Dendritic cell treated with granulocyte-macrophage colony-stimulating factor and Interleukin-4, amounts not matched to agents 40 ng/mL and 50 ng/mL, for 4 days (primary cell): ENCODE measurements around the gene SEPTIN12.
"Not testable (repeated sequence)": the region's sequence is repeated elsewhere in the genome, so short reads cannot be mapped to it uniquely, and the experiment has no call there.

Source experiments
- H3K27ac Mint-ChIP-seq: one replicate; pipeline ENCODE4 v1.8.0; 2022; ENCODE audit warnings: mild to moderate bottlenecking, mixed read lengths
- H3K27me3 Mint-ChIP-seq: one replicate; pipeline ENCODE4 v1.8.0; 2022; ENCODE audit warnings: mild to moderate bottlenecking, mixed read lengths
- H3K36me3 Mint-ChIP-seq: one replicate; pipeline ENCODE4 v1.8.0; 2022; ENCODE audit warnings: low read depth, mixed read lengths
- H3K4me1 Mint-ChIP-seq: one replicate; pipeline ENCODE4 v1.8.0; 2022; ENCODE audit warnings: low read depth, mixed read lengths
- H3K4me3 Mint-ChIP-seq: one replicate; pipeline ENCODE4 v1.8.0; 2022; ENCODE audit warnings: mild to moderate bottlenecking, moderate library complexity, mixed read lengths
- H3K9me3 Mint-ChIP-seq: one replicate; pipeline ENCODE4 v1.8.0; 2022; ENCODE audit warnings: mixed read lengths
- intact Hi-C: fragments of 100-400 bp; cut with micrococcal nuclease; formaldehyde crosslinking; loops from one replicate; pipeline ENCODE4 v1.15.0; 2022

Gene SEPTIN12

DNA sequence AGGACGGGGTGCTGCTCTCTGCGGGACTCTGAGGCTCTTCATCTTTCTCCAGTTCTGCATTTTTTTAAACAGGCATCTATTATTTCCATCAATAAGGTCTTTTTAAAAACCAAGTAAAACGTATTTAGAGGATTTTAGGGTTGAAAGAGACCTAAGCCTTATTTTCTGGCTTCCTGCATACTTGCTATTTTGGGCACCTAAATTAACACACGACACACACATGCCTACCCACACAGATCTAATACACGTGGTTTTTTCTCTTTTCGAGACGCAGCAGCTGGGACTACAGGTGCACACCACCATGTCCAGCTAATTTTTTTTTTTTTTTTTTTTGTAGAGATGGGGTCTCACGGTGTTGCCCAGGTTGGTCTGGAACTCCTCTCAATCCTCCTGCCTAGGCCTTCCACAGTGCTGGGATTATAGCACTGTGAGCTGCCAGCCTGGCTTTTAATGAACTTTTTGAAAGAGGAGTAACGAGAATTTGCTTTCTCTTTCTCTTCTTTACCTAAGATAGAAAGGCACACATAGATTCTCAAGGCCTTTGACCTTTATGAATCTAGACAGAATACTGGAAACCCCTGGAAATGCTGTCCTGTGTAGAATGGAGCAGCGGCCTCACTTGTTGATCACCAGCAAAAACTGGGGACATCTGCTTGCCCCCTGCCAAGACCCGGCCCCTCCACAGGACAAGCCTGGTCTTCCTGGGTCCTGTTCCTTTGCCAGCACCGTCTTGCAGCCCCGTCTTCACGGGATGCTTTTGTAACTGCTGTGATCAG is 40.1 kb downstream of the SEPTIN12 start:
- Mint-ChIP-seq H3K36me3 (peaks cover 54% of the 10 kb centered on the region), H3K27me3 (peaks cover 18% of the 10 kb centered on the region), H3K27ac (no peak overlapping the region), H3K4me1 (peaks cover 7% of the 10 kb centered on the region), H3K9me3 (no peaks in the 10 kb centered on the region), H3K4me3 (no peak overlapping the region)
- intact Hi-C loops, result no loop called here

- peaks cover 44% of the 10 kb centered on the region for H3K36me3 Mint-ChIP-seq
- H3K27ac Mint-ChIP-seq, result no peak overlapping the region
- H3K27me3 Mint-ChIP-seq, result peaks cover 27% of the 10 kb centered on the region
- intact Hi-C loops, result no loop called here
- H3K4me3 Mint-ChIP-seq, result no peak overlapping the region
- H3K4me1 Mint-ChIP-seq, result peaks cover 13% of the 10 kb centered on the region
- H3K9me3 Mint-ChIP-seq, result no peaks in the 10 kb centered on the region
Observed at GRCh38 chr16:4746991-4747574, 41.1 kb downstream of the SEPTIN12 start.

GRCh38 chr16:4746215-4746614 is 41.9 kb downstream of the SEPTIN12 start:
- H3K4me3 Mint-ChIP-seq, result no peak overlapping the region
- H3K9me3 Mint-ChIP-seq, result no peaks in the 10 kb centered on the region
- peaks cover 28% of the 10 kb centered on the region for H3K27me3 Mint-ChIP-seq
- no peak overlapping the region for H3K27ac Mint-ChIP-seq
- intact Hi-C loops, result no loop called here
- peaks cover 35% of the 10 kb centered on the region for H3K36me3 Mint-ChIP-seq
- H3K4me1 Mint-ChIP-seq, result peaks cover 13% of the 10 kb centered on the region

- Mint-ChIP-seq H3K27ac (no peak overlapping the region), H3K27me3 (peaks cover 28% of the 10 kb centered on the region), H3K4me1 (peaks cover 13% of the 10 kb centered on the region), H3K36me3 (peaks cover 25% of the 10 kb centered on the region), H3K4me3 (no peak overlapping the region), H3K9me3 (no peaks in the 10 kb centered on the region)
- intact Hi-C loops, result no loop called here
Observed at GRCh38 chr16:4745274-4745569, 42.9 kb downstream of the SEPTIN12 start.

- peaks cover 20% of the 10 kb centered on the region for H3K36me3 Mint-ChIP-seq
- intact Hi-C loops, result no loop called here
- no peak overlapping the region for H3K4me3 Mint-ChIP-seq
- peaks cover 13% of the 10 kb centered on the region for H3K4me1 Mint-ChIP-seq
- no peak overlapping the region for H3K27ac Mint-ChIP-seq
- peaks cover 28% of the 10 kb centered on the region for H3K27me3 Mint-ChIP-seq
- H3K9me3 Mint-ChIP-seq, result no peaks in the 10 kb centered on the region
Observed at GRCh38 chr16:4744555-4745273, 43.4 kb downstream of the SEPTIN12 start.

GRCh38 chr16:4743226-4743878 is 44.8 kb downstream of the SEPTIN12 start:
- Mint-ChIP-seq H3K36me3 (peaks cover 7% of the 10 kb centered on the region), H3K27me3 (peaks cover 28% of the 10 kb centered on the region), H3K4me3 (peak overlapping the region; percentile 46), H3K27ac (no peak overlapping the region), H3K9me3 (no peaks in the 10 kb centered on the region), H3K4me1 (peaks cover 13% of the 10 kb centered on the region)
- intact Hi-C loops, result no loop called here

- Mint-ChIP-seq H3K27me3 (peaks cover 13% of the 10 kb centered on the region), H3K4me1 (peaks cover 18% of the 10 kb centered on the region), H3K36me3 (peaks cover 13% of the 10 kb centered on the region)
- H3K9me3 Mint-ChIP-seq, H3K4me3 Mint-ChIP-seq, intact Hi-C loops, H3K27ac Mint-ChIP-seq: not testable (repeated sequence)
Observed at GRCh38 chr16:4738370-4738769, 49.8 kb downstream of the SEPTIN12 start.

DNA sequence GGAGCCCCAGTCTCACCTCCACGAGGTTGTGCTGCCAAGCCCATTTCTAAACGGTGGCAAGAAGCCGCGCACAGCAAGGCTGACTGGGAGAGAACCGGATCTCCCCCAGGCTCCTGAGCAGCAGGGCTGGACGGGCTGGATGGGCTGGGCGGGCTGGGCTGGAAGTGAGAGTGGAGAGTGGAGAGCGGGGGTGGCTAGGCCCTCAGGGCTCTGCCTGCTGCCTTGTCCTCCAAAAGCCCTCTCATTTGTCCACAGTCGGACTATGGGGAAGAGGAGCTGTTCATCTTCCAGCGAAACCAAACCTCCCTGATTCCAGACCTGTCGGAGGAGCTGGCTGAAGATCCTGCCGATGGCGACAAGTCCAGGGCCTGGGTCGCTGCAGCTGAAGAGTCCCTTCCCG is 50.6 kb downstream of the SEPTIN12 start:
- intact Hi-C loops, result no loop called here
- peaks cover 13% of the 10 kb centered on the region for H3K36me3 Mint-ChIP-seq
- H3K27ac Mint-ChIP-seq, result no peak overlapping the region
- H3K4me1 Mint-ChIP-seq, result peaks cover 15% of the 10 kb centered on the region
- H3K27me3 Mint-ChIP-seq, result peaks cover 6% of the 10 kb centered on the region
- no peaks in the 10 kb centered on the region for H3K9me3 Mint-ChIP-seq
- H3K4me3 Mint-ChIP-seq, result no peak overlapping the region

DNA sequence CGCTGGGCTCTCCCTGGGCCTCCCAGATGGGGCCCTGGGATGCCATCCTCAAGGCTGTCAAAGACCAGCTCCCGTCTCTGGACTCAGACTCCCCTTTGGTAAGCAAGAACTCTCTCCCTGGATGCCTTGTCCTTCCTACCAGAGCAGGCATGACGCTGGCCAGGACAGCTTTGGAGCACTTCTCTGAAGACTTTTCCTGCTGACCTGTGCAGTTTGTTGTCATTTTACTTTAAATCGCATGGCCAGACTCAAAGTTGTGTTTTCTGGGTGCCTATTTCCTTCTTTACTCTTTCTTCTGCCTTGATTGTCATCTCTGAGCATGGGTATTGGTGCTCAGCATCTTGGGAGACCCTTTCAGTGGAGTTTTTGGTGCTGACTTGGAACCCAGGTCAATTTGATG is 51.6 kb downstream of the SEPTIN12 start:
- intact Hi-C loops, result no loop called here
- Mint-ChIP-seq H3K36me3 (peaks cover 13% of the 10 kb centered on the region), H3K4me3 (no peak overlapping the region), H3K27ac (no peak overlapping the region), H3K4me1 (peaks cover 20% of the 10 kb centered on the region), H3K9me3 (no peaks in the 10 kb centered on the region), H3K27me3 (no peaks in the 10 kb centered on the region)

GRCh38 chr16:4734730-4735535 is 53.2 kb downstream of the SEPTIN12 start:
- peak overlapping the region; percentile 99 for H3K4me3 Mint-ChIP-seq
- no peaks in the 10 kb centered on the region for H3K9me3 Mint-ChIP-seq
- peak overlapping the region; percentile 91 for H3K27ac Mint-ChIP-seq
- peaks cover 20% of the 10 kb centered on the region for H3K4me1 Mint-ChIP-seq
- H3K36me3 Mint-ChIP-seq, result peaks cover 17% of the 10 kb centered on the region
- intact Hi-C loops, result loop anchor here (1.0 to 2.0 kb wide), 3 partner anchors 33 to 68 kb away; partner anchors contain the start of genes NUDT16L1 and ROGDI
- no peaks in the 10 kb centered on the region for H3K27me3 Mint-ChIP-seq

DNA sequence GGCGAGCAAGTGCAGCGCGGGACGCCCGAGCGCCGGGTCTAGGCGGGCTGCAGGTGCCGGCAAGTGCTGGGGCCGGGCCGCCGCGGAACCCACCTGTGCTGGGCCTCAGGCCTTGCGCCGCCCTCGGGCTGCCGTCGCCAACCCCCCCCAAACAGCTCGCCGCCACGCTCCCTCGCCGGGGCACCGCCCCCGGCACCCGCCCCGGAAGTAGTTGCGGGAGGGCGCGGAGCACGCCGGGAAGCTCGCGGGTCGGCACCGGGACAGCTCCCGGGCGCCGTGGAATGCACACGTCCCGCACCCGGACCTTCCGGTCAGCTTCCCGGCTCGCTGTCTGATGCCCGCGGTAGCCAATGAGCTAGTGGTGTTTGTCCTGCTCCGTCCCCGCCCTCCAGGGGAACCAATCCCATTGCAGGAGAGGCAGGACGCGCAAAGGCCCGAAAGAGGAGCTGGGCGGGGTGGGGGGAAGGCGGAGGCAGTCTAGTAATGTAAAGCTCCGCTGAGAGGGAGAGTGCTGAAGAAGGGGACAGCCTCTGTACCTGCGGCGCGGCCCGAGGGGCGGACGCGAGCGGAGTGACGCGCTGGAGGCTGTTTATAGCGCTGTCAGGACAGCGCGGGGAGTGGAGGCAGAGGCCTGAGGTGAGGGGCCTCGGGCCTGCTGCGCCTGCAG is 53.9 kb downstream of the SEPTIN12 start, which contains the start of the genes ANKS3 and DNAAF8:
Gene ANKS3, minus strand, starts transcription at position 209 of the 667 bp plus-strand sequence. CDS start 4,122 bp downstream, outside the sequence.
Gene DNAAF8, plus strand, starts transcription at position 475 of the 667 bp plus-strand sequence. CDS start 1,978 bp downstream, outside the sequence.
- no peaks in the 10 kb centered on the region for H3K9me3 Mint-ChIP-seq
- peaks cover 20% of the 10 kb centered on the region for H3K4me1 Mint-ChIP-seq
- H3K27ac Mint-ChIP-seq, result peak within 1 kb of the TSS; percentile 91
- intact Hi-C loops, result loop anchor here (1.0 to 2.0 kb wide), 3 partner anchors 34 to 69 kb away; partner anchors contain the start of genes NUDT16L1 and ROGDI
- no peaks in the 10 kb centered on the region for H3K27me3 Mint-ChIP-seq
- peak within 1 kb of the TSS; percentile 99 for H3K4me3 Mint-ChIP-seq
- H3K36me3 Mint-ChIP-seq, result peaks cover 25% of the 10 kb centered on the region

DNA sequence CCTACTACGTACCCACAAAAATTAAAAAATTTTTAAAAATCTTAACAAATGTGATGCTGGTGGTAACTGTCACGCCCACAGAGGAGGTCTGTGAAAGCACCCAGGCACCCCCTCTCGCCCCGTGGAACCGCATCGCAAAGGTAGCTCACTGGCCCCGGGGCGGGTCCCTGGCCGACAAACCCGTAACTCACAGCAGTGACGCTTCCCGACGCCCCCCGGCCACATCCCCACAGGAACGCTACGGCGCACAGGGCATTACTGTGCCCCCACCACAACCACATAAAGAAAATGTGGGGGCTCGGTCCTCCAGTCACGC is 54.4 kb downstream of the SEPTIN12 start:
- peak overlapping the region; percentile 99 for H3K4me3 Mint-ChIP-seq
- H3K36me3 Mint-ChIP-seq, result peaks cover 30% of the 10 kb centered on the region
- H3K9me3 Mint-ChIP-seq, result no peaks in the 10 kb centered on the region
- no peaks in the 10 kb centered on the region for H3K27me3 Mint-ChIP-seq
- peaks cover 20% of the 10 kb centered on the region for H3K4me1 Mint-ChIP-seq
- peak overlapping the region; percentile 91 for H3K27ac Mint-ChIP-seq
- intact Hi-C loops, result loop anchor here (1.0 to 2.0 kb wide), 3 partner anchors 35 to 69 kb away; partner anchors contain the start of genes NUDT16L1 and ROGDI
